GM21526 (cell line): ENCODE results near the gene ARMH3.

ENCODE experiments used
- ATAC-seq: cut with Tn5 transposase; IDR thresholded peaks from one replicate; pipeline ENCODE4 v1.9.1; 2021; ENCODE audit warnings: moderate library complexity; ENCODE audit not compliant: unreplicated experiment, low FRiP score

The ARMH3 gene

GRCh38 chr10:101816376-101816775 lies 239.6 kb downstream of the ARMH3 start:
- no peak for ATAC-seq

GRCh38 chr10:101814466-101815071 lies 241.4 kb downstream of the ARMH3 start:
- no peak for ATAC-seq

- no peak for ATAC-seq
Measured at GRCh38 chr10:101812606-101813005, 243.4 kb downstream of the ARMH3 start.

GRCh38 chr10:101807158-101807557 lies 248.8 kb downstream of the ARMH3 start:
- ATAC-seq, result no peak

GRCh38 chr10:101803511-101803910 lies 252.5 kb downstream of the ARMH3 start:
- ATAC-seq, result no peak

GRCh38 chr10:101797403-101798059 lies 258.4 kb downstream of the ARMH3 start:
- no peak for ATAC-seq
